OCI-LY1 (cell line): Measurements from ENCODE around the gene CDH13.

Source experiments
- EZH2 ChIP-seq: fragments of 200-600 bp; sonication (generic), shearing (Covaris generic); IDR thresholded peaks from 2 replicates; pipeline ENCODE4 v1.8.0; 2017; ENCODE audit warnings: borderline replicate concordance, mixed run types, mild to moderate bottlenecking, antibody characterized with exemption, low read length, moderate library complexity, mixed read lengths
- TF ChIP-seq, protein P1 (sequence below): fragments of 200-600 bp; sonication (generic), shearing (Covaris generic); IDR thresholded peaks from 2 replicates; pipeline ENCODE4 v1.5.1; 2017; ENCODE audit warnings: mild to moderate bottlenecking, antibody characterized with exemption, low read length, moderate library complexity, mixed read lengths

DNA sequence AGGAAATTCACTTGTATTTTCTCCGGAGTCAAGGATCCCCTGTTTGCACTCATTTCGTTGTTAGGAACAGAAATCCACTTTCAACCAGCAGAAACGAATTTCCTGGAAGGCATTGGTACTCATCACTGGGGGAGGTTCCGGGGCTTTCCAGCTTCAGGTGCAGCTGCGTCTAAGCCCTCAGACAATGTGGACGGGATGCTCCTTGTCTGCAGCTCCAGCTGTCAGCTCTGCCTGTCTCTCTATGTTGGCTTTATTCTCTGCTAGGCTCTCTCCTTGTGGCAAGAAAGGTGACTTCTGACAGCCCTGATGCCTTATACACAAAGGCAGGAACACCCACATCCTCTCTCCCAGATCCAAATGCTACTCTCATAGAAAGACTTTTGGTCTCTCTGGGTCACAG lies 997.1 kb downstream of the CDH13 start:
- no peak for TF ChIP-seq EZH2
- TF ChIP-seq, protein P1, sequence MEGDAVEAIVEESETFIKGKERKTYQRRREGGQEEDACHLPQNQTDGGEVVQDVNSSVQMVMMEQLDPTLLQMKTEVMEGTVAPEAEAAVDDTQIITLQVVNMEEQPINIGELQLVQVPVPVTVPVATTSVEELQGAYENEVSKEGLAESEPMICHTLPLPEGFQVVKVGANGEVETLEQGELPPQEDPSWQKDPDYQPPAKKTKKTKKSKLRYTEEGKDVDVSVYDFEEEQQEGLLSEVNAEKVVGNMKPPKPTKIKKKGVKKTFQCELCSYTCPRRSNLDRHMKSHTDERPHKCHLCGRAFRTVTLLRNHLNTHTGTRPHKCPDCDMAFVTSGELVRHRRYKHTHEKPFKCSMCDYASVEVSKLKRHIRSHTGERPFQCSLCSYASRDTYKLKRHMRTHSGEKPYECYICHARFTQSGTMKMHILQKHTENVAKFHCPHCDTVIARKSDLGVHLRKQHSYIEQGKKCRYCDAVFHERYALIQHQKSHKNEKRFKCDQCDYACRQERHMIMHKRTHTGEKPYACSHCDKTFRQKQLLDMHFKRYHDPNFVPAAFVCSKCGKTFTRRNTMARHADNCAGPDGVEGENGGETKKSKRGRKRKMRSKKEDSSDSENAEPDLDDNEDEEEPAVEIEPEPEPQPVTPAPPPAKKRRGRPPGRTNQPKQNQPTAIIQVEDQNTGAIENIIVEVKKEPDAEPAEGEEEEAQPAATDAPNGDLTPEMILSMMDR = no peak
